IPS-11a (cell line): ENCODE results near the gene ZDHHC11B.
A peak's percentile ranks its signal among the peaks of the same experiment; 100 is the strongest.
"Not testable (repeated sequence)": the region's sequence is repeated elsewhere in the genome, so short reads cannot be mapped to it uniquely, and the experiment has no call there.

Experiments used
- H3K4me3 ChIP-seq: one replicate; pipeline ENCODE4 v1.5.1; 2013; ENCODE audit warnings: low read depth, low read length, control low read depth

The ZDHHC11B gene

GRCh38 chr5:717143-717542 is 67.4 kb downstream of the ZDHHC11B start:
- H3K4me3 ChIP-seq, result no peak overlapping the region

- not testable (repeated sequence) for H3K4me3 ChIP-seq
Observed at GRCh38 chr5:716740-717139, 67.8 kb downstream of the ZDHHC11B start.

GRCh38 chr5:715636-716035 is 68.9 kb downstream of the ZDHHC11B start:
- H3K4me3 ChIP-seq, result not testable (repeated sequence)

GRCh38 chr5:714215-715118 is 70.1 kb downstream of the ZDHHC11B start:
- H3K4me3 ChIP-seq, result not testable (repeated sequence)

- H3K4me3 ChIP-seq, result not testable (repeated sequence)
Observed at GRCh38 chr5:713686-714085, 70.8 kb downstream of the ZDHHC11B start.

- H3K4me3 ChIP-seq, result not testable (repeated sequence)
Observed at GRCh38 chr5:708848-709517, 75.5 kb downstream of the ZDHHC11B start.

GRCh38 chr5:708374-708773 is 76.2 kb downstream of the ZDHHC11B start:
- not testable (repeated sequence) for H3K4me3 ChIP-seq

- H3K4me3 ChIP-seq, result not testable (repeated sequence)
Observed at GRCh38 chr5:706127-706526, 78.4 kb downstream of the ZDHHC11B start.

- H3K4me3 ChIP-seq, result not testable (repeated sequence)
Observed at GRCh38 chr5:696753-697702, 87.5 kb downstream of the ZDHHC11B start.

GRCh38 chr5:696191-696590 is 88.3 kb downstream of the ZDHHC11B start:
- H3K4me3 ChIP-seq, result not testable (repeated sequence)

- not testable (repeated sequence) for H3K4me3 ChIP-seq
Observed at GRCh38 chr5:695475-695874, 89.1 kb downstream of the ZDHHC11B start.

- H3K4me3 ChIP-seq, result not testable (repeated sequence)
Observed at GRCh38 chr5:694042-694431, 90.5 kb downstream of the ZDHHC11B start.

GRCh38 chr5:693271-694041 is 91.1 kb downstream of the ZDHHC11B start, which contains the start of gene TPPP:
TSS of gene TPPP (minus strand) at chr5:693352. CDS start at chr5:678060, 15,292 bp downstream.
- peak within 1 kb of the TSS; percentile 39 for H3K4me3 ChIP-seq

- not testable (repeated sequence) for H3K4me3 ChIP-seq
Observed at GRCh38 chr5:692529-693041, 91.9 kb downstream of the ZDHHC11B start.

- H3K4me3 ChIP-seq, result no peak overlapping the region
Observed at GRCh38 chr5:691817-692528, 92.6 kb downstream of the ZDHHC11B start.

GRCh38 chr5:691049-691448 is 93.5 kb downstream of the ZDHHC11B start:
- H3K4me3 ChIP-seq, result not testable (repeated sequence)

GRCh38 chr5:690293-690692 is 94.2 kb downstream of the ZDHHC11B start:
- not testable (repeated sequence) for H3K4me3 ChIP-seq

- H3K4me3 ChIP-seq, result not testable (repeated sequence)
Observed at GRCh38 chr5:688348-689010, 96.0 kb downstream of the ZDHHC11B start.

- H3K4me3 ChIP-seq, result not testable (repeated sequence)
Observed at GRCh38 chr5:686936-687335, 97.6 kb downstream of the ZDHHC11B start.
